ENCODE data around the gene RPL22L1.

DNA sequence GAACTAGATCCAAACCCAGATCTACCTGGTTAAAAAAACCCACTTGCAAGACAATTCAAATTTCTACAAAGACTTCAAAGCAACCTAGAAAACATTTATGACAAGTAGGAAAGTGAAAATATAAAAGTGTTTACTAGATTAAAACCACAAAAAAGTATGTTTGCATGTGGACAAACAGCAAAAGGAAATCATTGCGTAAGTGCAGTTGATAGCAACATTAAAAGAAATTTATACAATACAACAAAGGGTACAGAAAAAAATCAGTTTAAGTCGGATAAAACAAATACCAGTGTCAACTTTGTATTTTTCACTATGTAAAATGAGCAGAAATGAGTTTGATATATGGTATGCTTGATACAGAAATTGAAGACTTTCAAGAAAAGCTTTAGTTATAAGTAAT, 35.9 kb upstream of the RPL22L1 start:
- no peak for TF ChIP-seq EZH2 (IDR thresholded peaks at IDR 0.05; ENCODE audit: insufficient read depth, poor library complexity, severe bottlenecking)
- TF ChIP-seq EZH2phosphoT487 (IDR thresholded peaks at IDR 0.05; ENCODE audit: insufficient read depth, low read depth): no peak

All from GM23248 (cell line).